B cell (primary cell): Measurements from ENCODE around the gene TBXA2R. TPM values are rescaled to one million over a fixed set of nuclear protein-coding genes. Genes with fewer than 3 reads are reported as not detected.

Experiments used
- ATAC-seq: fragments of 200-7000 bp; cut with Tn5 transposase; one replicate; pipeline ENCODE4 v1.10.0; 2021; ENCODE audit warnings: low read depth, mild to moderate bottlenecking, moderate number of reproducible peaks, moderate library complexity
- CTCF ChIA-PET: fragments of 350-600 bp; sonication (Branson Sonifier 250); formaldehyde crosslinking; loops from one replicate; lab custom pipeline; 2021; ENCODE audit warnings: antibody characterized with exemption, inconsistent platforms; lab: Charles Lee
- POLR2A ChIA-PET: fragments of 350-600 bp; sonication (Branson Sonifier 250); formaldehyde crosslinking; loops from one replicate; lab custom pipeline; 2021; ENCODE audit warnings: antibody characterized with exemption; lab: Charles Lee
- DNase-seq: peaks from one replicate; pipeline ENCODE4 v3.0.0; 2013
- H2AFZ ChIP-seq: 2 replicates; pipeline ENCODE4 v1.6.1; 2012; ENCODE audit warnings: mild to moderate bottlenecking, low read depth, low read length; ENCODE audit not compliant: insufficient read depth, poor library complexity, severe bottlenecking
- H3K27ac ChIP-seq, 2 donors: 1 replicate in 1 of 2; 2 replicates in 1 of 2; pipeline ENCODE4 v1.5.1; 2012 to 2013; ENCODE audit warnings: low read length in 2 of 2, mild to moderate bottlenecking in 2 of 2, moderate library complexity in 1 of 2
- H3K27me3 ChIP-seq, 4 experiments: fragments of 200-600 bp in 1 of 4; sonication (generic) in 1 of 4; replicated peaks in 1 of 4; 1 replicate in 2 of 4; 2 replicates in 2 of 4; pipeline versions ENCODE4 v1.6.1 to v1.7.0; 2013 to 2016; ENCODE audit warnings: low read length in 3 of 4, mild to moderate bottlenecking in 2 of 4, mixed read lengths in 1 of 4, moderate library complexity in 1 of 4; ENCODE audit not compliant: insufficient read depth in 4 of 4, control insufficient read depth in 3 of 4; ENCODE audit errors: control extremely low read depth in 1 of 4
- H3K36me3 ChIP-seq, 2 experiments: replicated peaks in 1 of 2; 1 replicate in 1 of 2; 2 replicates in 1 of 2; pipeline versions ENCODE4 v1.6.1 to v1.7.1; 2013; ENCODE audit warnings: low read length in 1 of 2; ENCODE audit not compliant: insufficient read depth in 2 of 2, control insufficient read depth in 1 of 2; ENCODE audit errors: control extremely low read depth in 1 of 2, extremely low read depth in 1 of 2
- H3K4me1 ChIP-seq, 2 donors: fragments of 200-600 bp in 1 of 2; sonication (generic) in 1 of 2; 1 replicate in 1 of 2; 2 replicates in 1 of 2; pipeline versions ENCODE4 v1.5.1 to v1.6.1; 2013 to 2017; ENCODE audit warnings: low read length in 2 of 2; ENCODE audit not compliant: control insufficient read depth in 2 of 2, insufficient read depth in 2 of 2
- H3K4me2 ChIP-seq: replicated peaks from 2 replicates; pipeline ENCODE3; 2012; ENCODE audit warnings: mild to moderate bottlenecking, low read depth, low read length; ENCODE audit not compliant: poor library complexity, severe bottlenecking
- H3K4me3 ChIP-seq, 5 experiments: fragments of 200-600 bp in 1 of 5; sonication (generic) in 1 of 5; 1 replicate in 3 of 5; 2 replicates in 2 of 5; pipeline versions ENCODE4 v1.5.1 to v1.7.0; 2011 to 2016; ENCODE audit warnings: low read length in 4 of 5, mild to moderate bottlenecking in 4 of 5, low read depth in 2 of 5, control low read depth in 1 of 5, moderate library complexity in 1 of 5; ENCODE audit not compliant: insufficient read depth in 1 of 5; ENCODE audit errors: control extremely low read depth in 1 of 5, extremely low read depth in 1 of 5
- H3K79me2 ChIP-seq: fragments of 200-600 bp; sonication (generic); one replicate; pipeline ENCODE4 v1.6.0; 2016; ENCODE audit warnings: low read length; ENCODE audit not compliant: control insufficient read depth, insufficient read depth
- H3K9ac ChIP-seq: fragments of 200-600 bp; sonication (generic); 2 replicates; pipeline ENCODE4 v1.6.1; 2017; ENCODE audit warnings: mild to moderate bottlenecking, low read length, moderate library complexity
- H3K9me3 ChIP-seq, 3 donors: one replicate each; pipeline versions ENCODE4 v1.6.1 to v1.7.1; 2013; ENCODE audit warnings: low read length in 2 of 3; ENCODE audit not compliant: control insufficient read depth in 2 of 3, insufficient read depth in 1 of 3; ENCODE audit errors: control extremely low read depth in 1 of 3
- H4K20me1 ChIP-seq: 2 replicates; pipeline ENCODE4 v1.6.0; 2012; ENCODE audit warnings: mild to moderate bottlenecking, low read length; ENCODE audit not compliant: insufficient read depth, control insufficient read depth, poor library complexity, severe bottlenecking
- H3K27ac Mint-ChIP-seq: one replicate; pipeline ENCODE4 v1.8.0; 2021; ENCODE audit warnings: mixed read lengths
- H3K27me3 Mint-ChIP-seq: one replicate; pipeline ENCODE4 v1.8.0; 2021; ENCODE audit warnings: mixed read lengths
- H3K4me1 Mint-ChIP-seq: one replicate; pipeline ENCODE4 v1.8.0; 2021; ENCODE audit warnings: mixed read lengths
- H3K4me3 Mint-ChIP-seq: one replicate; pipeline ENCODE4 v1.8.0; 2021; ENCODE audit warnings: mixed read lengths
- H3K9me3 Mint-ChIP-seq: one replicate; pipeline ENCODE4 v1.8.0; 2022; ENCODE audit warnings: mixed read lengths; ENCODE audit not compliant: insufficient read depth
- EZH2 ChIP-seq: IDR thresholded peaks from 2 replicates; pipeline ENCODE4 v1.6.1; 2012; ENCODE audit warnings: borderline replicate concordance, low read depth, mild to moderate bottlenecking, moderate library complexity, low read length; ENCODE audit not compliant: insufficient read depth, poor library complexity, severe bottlenecking
- WGBS: methylation state at CpG from one replicate; pipeline ENCODE4 v1.1.5; 2013; ENCODE audit warnings: missing lambda C conversion rate; ENCODE audit not compliant: insufficient coverage; 5-methylcytosine and 5-hydroxymethylcytosine counted together
- intact Hi-C: fragments of 100-400 bp; cut with micrococcal nuclease; formaldehyde crosslinking; loops from one replicate; pipeline ENCODE4 v1.10.0; 2022
- polyA plus RNA-seq: library from polyadenylated mRNA; depleted of rRNA; stranded (reverse); fragments of >200 nt; gene quantifications from 2 replicates; pipeline ENCODE4 v1.2.3, GENCODE V29; 2012
- total RNA-seq, 2 donors: library from RNA; stranded (reverse); fragments of 120-200 nt in 1 of 2; gene quantifications; 1 replicate in 1 of 2; 2 replicates in 1 of 2; pipeline versions ENCODE4 v1.2.3 to v1.2.4, GENCODE V29; 2013 to 2022
- TF ChIP-seq, protein P1 (sequence below): fragments of 200-600 bp; IDR thresholded peaks from one replicate; pipeline ENCODE4 v1.8.0; 2022; ENCODE audit warnings: antibody characterized with exemption, mild to moderate bottlenecking

TBXA2R gene
- total and polyA plus RNA-seq, 2 donors (not counting 1 experiment from before 2014, with no cell fraction given) = 3.9 to 7.9 TPM

DNA sequence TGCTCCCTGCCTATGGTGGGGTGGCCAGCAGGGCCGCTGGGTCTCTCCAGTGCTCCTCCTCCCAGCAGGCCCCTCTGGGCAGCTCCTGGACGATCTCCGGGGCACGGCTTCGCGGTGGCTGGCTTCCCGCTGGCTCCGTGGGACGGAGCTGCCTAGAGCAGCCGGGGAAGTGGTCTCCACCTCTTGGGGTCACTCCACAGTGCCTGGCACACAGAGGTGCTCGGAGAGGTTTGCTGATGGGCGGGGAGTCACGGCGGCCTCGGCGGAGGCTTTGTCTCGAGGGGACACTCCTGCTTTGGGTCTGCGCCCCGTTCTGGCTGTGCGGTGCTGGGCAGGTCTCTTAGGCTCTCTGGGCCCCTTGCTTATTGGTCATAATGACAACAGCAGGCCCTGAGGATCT is 29.8 kb upstream of the TBXA2R start:
- 96% methylated on average over 20 of the region's 20 CpGs for WGBS
- TF ChIP-seq EZH2 = no peak
- TF ChIP-seq, protein P1, sequence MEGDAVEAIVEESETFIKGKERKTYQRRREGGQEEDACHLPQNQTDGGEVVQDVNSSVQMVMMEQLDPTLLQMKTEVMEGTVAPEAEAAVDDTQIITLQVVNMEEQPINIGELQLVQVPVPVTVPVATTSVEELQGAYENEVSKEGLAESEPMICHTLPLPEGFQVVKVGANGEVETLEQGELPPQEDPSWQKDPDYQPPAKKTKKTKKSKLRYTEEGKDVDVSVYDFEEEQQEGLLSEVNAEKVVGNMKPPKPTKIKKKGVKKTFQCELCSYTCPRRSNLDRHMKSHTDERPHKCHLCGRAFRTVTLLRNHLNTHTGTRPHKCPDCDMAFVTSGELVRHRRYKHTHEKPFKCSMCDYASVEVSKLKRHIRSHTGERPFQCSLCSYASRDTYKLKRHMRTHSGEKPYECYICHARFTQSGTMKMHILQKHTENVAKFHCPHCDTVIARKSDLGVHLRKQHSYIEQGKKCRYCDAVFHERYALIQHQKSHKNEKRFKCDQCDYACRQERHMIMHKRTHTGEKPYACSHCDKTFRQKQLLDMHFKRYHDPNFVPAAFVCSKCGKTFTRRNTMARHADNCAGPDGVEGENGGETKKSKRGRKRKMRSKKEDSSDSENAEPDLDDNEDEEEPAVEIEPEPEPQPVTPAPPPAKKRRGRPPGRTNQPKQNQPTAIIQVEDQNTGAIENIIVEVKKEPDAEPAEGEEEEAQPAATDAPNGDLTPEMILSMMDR = no peak
- Mint-ChIP-seq H3K4me3 (no peak overlapping the region), H3K9me3 (no peaks in the 10 kb centered on the region), H3K27me3 (no peaks in the 10 kb centered on the region), H3K27ac (no peak overlapping the region), H3K4me1 (no peaks in the 10 kb centered on the region)
- CTCF ChIA-PET = no interaction called here
- no peak overlapping the region for H3K4me2 ChIP-seq
- ATAC-seq (no peak), DNase-seq (no peak)
- no peak overlapping the region for H3K4me3 ChIP-seq
- intact Hi-C loops = no loop called here
- H2AFZ ChIP-seq = no peak overlapping the region
- no peak overlapping the region for H3K9ac ChIP-seq
- POLR2A ChIA-PET = no interaction called here
- no peak overlapping the region for H3K27ac ChIP-seq
- no peaks in the 10 kb centered on the region for H3K9me3 ChIP-seq
- H3K79me2 ChIP-seq = no peaks in the 10 kb centered on the region
- peaks cover 0 to 8% of the 10 kb centered on the region in 2 experiments for H3K36me3 ChIP-seq
- no peaks in the 10 kb centered on the region for H3K27me3 ChIP-seq
- H3K4me1 ChIP-seq = no peaks in the 10 kb centered on the region
- no peaks in the 10 kb centered on the region for H4K20me1 ChIP-seq

- Histone ChIP-seq H3K9ac (no peak overlapping the region), H3K4me1 (no peaks in the 10 kb centered on the region), H3K79me2 (no peaks in the 10 kb centered on the region), H3K27ac (no peak overlapping the region), H3K36me3 (peaks cover 0 to 4% of the 10 kb centered on the region in 2 experiments), H4K20me1 (no peaks in the 10 kb centered on the region), H3K9me3 (no peaks in the 10 kb centered on the region), H2AFZ (no peak overlapping the region), H3K27me3 (no peaks in the 10 kb centered on the region), H3K4me3 (no peak overlapping the region), H3K4me2 (no peak overlapping the region)
- peak overlapping the region; percentile 46 for H3K27ac Mint-ChIP-seq
- H3K27me3 Mint-ChIP-seq = no peaks in the 10 kb centered on the region
- H3K4me3 Mint-ChIP-seq = no peak overlapping the region
- no peaks in the 10 kb centered on the region for H3K4me1 Mint-ChIP-seq
- intact Hi-C loops = no loop called here
- no peaks in the 10 kb centered on the region for H3K9me3 Mint-ChIP-seq
- ATAC-seq = no peak
- ChIA-PET CTCF (no interaction called here), POLR2A (no interaction called here)
- TF ChIP-seq EZH2 = no peak
- TF ChIP-seq, protein P1 = no peak
- 92% methylated on average over 19 of the region's 19 CpGs for WGBS
- no peak for DNase-seq
Measured at GRCh38 chr19:3634496-3635045, 27.9 kb upstream of the TBXA2R start.
